ENCODE results near the gene GRM3. TPM values are rescaled to one million over a fixed set of nuclear protein-coding genes. Genes with fewer than 3 reads are reported as not detected.

Gene GRM3
- total RNA-seq, 1 donor, result not detected

DNA sequence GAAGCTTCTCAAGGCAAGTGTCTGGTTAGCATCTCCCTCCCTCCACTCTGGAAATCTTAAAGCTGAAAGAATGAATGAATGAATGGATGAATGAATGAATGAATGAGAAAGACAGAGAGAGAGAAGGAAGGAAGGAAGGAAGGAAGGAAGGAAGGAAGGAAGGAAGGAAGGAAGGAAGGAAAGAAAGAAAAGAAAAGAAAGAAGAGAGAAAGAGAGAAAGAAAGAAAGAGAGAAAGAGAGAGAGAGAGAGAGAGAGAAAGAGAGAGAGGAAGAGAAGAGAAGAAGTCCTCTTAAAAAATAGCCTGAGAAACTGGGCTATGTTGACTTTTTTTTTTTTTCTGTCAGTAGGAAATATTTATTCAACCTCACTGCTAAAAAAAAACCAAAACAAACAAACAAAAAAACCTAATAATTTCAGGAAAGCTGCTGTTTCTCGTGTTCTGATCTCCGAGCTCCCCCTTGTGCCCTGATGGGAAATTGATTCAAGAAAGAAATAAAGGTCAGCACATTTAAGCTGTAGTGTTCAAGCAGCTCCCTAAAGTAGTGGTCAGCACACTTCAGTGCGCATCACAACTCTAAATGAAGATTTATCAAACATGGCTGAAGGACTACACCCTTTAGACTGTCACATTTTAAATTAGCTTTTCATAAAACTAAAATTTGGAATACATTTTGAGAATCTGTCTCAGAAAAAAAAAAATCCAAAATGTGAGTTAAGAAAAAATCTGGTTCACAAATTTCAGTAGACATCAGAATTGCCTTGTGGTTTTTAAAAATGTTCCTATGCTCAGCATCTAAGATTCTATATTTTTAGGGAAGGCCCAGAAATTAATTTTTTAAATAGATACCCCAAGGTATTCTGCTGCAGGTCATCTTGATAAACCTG, 261.5 kb downstream of the GRM3 start:
- TF ChIP-seq, protein P1, sequence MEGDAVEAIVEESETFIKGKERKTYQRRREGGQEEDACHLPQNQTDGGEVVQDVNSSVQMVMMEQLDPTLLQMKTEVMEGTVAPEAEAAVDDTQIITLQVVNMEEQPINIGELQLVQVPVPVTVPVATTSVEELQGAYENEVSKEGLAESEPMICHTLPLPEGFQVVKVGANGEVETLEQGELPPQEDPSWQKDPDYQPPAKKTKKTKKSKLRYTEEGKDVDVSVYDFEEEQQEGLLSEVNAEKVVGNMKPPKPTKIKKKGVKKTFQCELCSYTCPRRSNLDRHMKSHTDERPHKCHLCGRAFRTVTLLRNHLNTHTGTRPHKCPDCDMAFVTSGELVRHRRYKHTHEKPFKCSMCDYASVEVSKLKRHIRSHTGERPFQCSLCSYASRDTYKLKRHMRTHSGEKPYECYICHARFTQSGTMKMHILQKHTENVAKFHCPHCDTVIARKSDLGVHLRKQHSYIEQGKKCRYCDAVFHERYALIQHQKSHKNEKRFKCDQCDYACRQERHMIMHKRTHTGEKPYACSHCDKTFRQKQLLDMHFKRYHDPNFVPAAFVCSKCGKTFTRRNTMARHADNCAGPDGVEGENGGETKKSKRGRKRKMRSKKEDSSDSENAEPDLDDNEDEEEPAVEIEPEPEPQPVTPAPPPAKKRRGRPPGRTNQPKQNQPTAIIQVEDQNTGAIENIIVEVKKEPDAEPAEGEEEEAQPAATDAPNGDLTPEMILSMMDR (IDR thresholded peaks at IDR 0.05; ENCODE audit: insufficient read depth, low read length), result peak; percentile 71
- DNase-seq (ENCODE audit: low read depth), result peak; percentile 43
- no peak overlapping the region for H3K4me3 ChIP-seq (ENCODE audit: low read depth, low read length)

DNA sequence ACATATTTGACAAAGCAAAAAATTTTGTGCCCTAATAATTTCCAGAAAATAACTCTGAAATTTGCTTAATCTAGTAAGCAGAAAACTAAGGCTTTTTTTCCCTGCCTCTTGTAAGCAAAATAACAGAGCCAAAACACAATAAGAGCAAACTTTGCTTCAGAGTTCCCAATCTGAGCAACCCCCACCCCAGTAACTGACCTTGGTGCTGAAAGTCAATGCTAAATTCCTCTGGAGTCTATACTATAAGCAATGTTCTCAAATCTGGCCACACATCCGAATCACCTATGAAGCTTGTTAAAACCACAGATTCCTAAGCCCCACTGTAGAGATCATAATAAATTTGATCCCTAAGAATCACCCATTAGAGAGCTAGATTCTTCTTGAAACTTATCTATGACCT, 265.2 kb downstream of the GRM3 start:
- peak; percentile 12 for DNase-seq (ENCODE audit: low read depth)
- TF ChIP-seq, protein P1 (IDR thresholded peaks at IDR 0.05; ENCODE audit: insufficient read depth, low read length), result no peak
- H3K4me3 ChIP-seq (ENCODE audit: low read depth, low read length), result no peak overlapping the region

DNA sequence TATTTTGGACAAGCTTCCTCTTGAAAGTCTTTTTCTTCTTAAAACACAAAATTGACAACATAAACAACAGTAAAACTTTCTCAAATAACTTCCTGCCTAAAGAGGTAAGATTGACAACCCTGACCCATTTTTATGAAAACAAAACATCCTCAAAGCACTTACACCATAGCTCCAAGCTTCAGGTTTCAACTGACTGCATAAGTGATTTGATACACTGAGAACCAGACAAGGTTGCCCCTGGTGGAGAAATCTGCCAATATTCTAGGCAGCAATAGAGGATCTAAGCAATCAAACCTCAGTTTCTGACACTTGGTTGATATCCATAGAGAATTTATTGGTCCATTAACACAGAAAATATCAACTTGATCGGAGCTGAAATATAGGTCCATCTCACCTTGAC, 267.9 kb downstream of the GRM3 start:
- no peak overlapping the region for H3K4me3 ChIP-seq (ENCODE audit: low read depth, low read length)
- TF ChIP-seq, protein P1 (IDR thresholded peaks at IDR 0.05; ENCODE audit: insufficient read depth, low read length), result no peak
- no peak for DNase-seq (ENCODE audit: low read depth)

DNA sequence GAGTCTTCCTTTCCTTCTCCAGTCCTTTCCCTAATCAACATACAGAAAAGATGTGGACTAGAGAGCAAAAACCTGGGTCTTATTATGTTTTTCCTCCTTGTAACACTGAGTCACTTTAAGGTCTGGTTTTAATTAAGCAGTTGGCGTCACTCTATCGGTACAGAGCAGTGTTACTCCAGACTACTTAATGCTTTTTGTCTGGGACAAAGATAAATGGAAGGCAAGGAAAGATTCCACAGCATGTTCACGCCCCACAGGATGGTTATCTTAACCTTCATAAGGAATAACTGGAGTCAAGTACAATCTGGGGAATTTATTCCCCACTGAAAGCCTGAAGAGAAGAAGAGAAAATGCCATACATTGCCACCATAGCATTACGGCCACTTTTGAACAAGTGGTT, 270.0 kb downstream of the GRM3 start:
- TF ChIP-seq, protein P1 (IDR thresholded peaks at IDR 0.05; ENCODE audit: insufficient read depth, low read length), result no peak
- DNase-seq (ENCODE audit: low read depth), result peak; percentile 92
- H3K4me3 ChIP-seq (ENCODE audit: low read depth, low read length), result no peak overlapping the region
